ENCODE data around the gene LYSMD3.
"Not testable (repeated sequence)": the region's sequence is repeated elsewhere in the genome, so short reads cannot be mapped to it uniquely, and the experiment has no call there.

Gene LYSMD3

GRCh38 chr5:90529194-90529938 lies at the start of gene LYSMD3:
TSS of gene LYSMD3 (minus strand) at chr5:90529584. CDS start at chr5:90525289, 4,295 bp downstream.
- peaks cover 9% of the 10 kb centered on the region for H3K4me1 ChIP-seq
- peak within 1 kb of the TSS; percentile 96 for H2AFZ ChIP-seq
- H3K9me3 ChIP-seq (ENCODE audit: control insufficient read depth, low read length), result no peaks in the 10 kb centered on the region
- peak within 1 kb of the TSS; percentile 9 for H3K9ac ChIP-seq
- no peaks in the 10 kb centered on the region for H3K36me3 ChIP-seq (ENCODE audit: control insufficient read depth, insufficient read depth, low read length)
- H3K4me2 ChIP-seq (ENCODE audit: low read length), result peak within 1 kb of the TSS; percentile 96
- no peaks in the 10 kb centered on the region for H3K27me3 ChIP-seq (ENCODE audit: control insufficient read depth, insufficient read depth, low read length)
- no peak for TF ChIP-seq CTCF (IDR thresholded peaks at IDR 0.05)
- H3K4me3 ChIP-seq (ENCODE audit: low read depth, low read length), result peak within 1 kb of the TSS; percentile 99
- peaks cover 7% of the 10 kb centered on the region for H3K79me2 ChIP-seq
- H3K27ac ChIP-seq, result peak within 1 kb of the TSS; percentile 90

GRCh38 chr5:90576566-90576965 lies 47.2 kb upstream of the LYSMD3 start:
- H3K4me3 ChIP-seq (ENCODE audit: low read depth, low read length); H3K4me2 ChIP-seq (ENCODE audit: low read length); H3K4me1 ChIP-seq; H3K9me3 ChIP-seq (ENCODE audit: control insufficient read depth, low read length); H3K79me2 ChIP-seq; H3K9ac ChIP-seq; H2AFZ ChIP-seq; H3K27ac ChIP-seq; H3K36me3 ChIP-seq (ENCODE audit: control insufficient read depth, insufficient read depth, low read length); H3K27me3 ChIP-seq (ENCODE audit: control insufficient read depth, insufficient read depth, low read length): not testable (repeated sequence)

GRCh38 chr5:90575712-90576111 lies 46.3 kb upstream of the LYSMD3 start:
- no peak overlapping the region for H3K27ac ChIP-seq
- no peak overlapping the region for H3K4me2 ChIP-seq (ENCODE audit: low read length)
- H3K36me3 ChIP-seq (ENCODE audit: control insufficient read depth, insufficient read depth, low read length), result no peaks in the 10 kb centered on the region
- H3K4me1 ChIP-seq, result no peaks in the 10 kb centered on the region
- no peak for TF ChIP-seq CTCF (IDR thresholded peaks at IDR 0.05)
- H3K79me2 ChIP-seq, result no peaks in the 10 kb centered on the region
- H3K4me3 ChIP-seq (ENCODE audit: low read depth, low read length), result no peak overlapping the region
- no peak overlapping the region for H2AFZ ChIP-seq
- no peaks in the 10 kb centered on the region for H3K9me3 ChIP-seq (ENCODE audit: control insufficient read depth, low read length)
- no peak overlapping the region for H3K9ac ChIP-seq
- no peaks in the 10 kb centered on the region for H3K27me3 ChIP-seq (ENCODE audit: control insufficient read depth, insufficient read depth, low read length)

GRCh38 chr5:90571147-90571773 lies 41.9 kb upstream of the LYSMD3 start:
- Histone ChIP-seq H3K79me2 (no peaks in the 10 kb centered on the region), H3K4me3 (ENCODE audit: low read depth, low read length) (no peak overlapping the region), H3K36me3 (ENCODE audit: control insufficient read depth, insufficient read depth, low read length) (no peaks in the 10 kb centered on the region), H3K27ac (no peak overlapping the region), H3K4me2 (ENCODE audit: low read length) (no peak overlapping the region), H3K9me3 (ENCODE audit: control insufficient read depth, low read length) (no peaks in the 10 kb centered on the region), H2AFZ (no peak overlapping the region), H3K4me1 (no peaks in the 10 kb centered on the region), H3K9ac (no peak overlapping the region), H3K27me3 (ENCODE audit: control insufficient read depth, insufficient read depth, low read length) (no peaks in the 10 kb centered on the region)
- no peak for TF ChIP-seq CTCF (IDR thresholded peaks at IDR 0.05)

GRCh38 chr5:90570034-90570433 lies 40.6 kb upstream of the LYSMD3 start:
- no peaks in the 10 kb centered on the region for H3K9me3 ChIP-seq (ENCODE audit: control insufficient read depth, low read length)

More at GRCh38 chr5:90570034-90570433, 40.6 kb upstream of the LYSMD3 start:
- Histone ChIP-seq H3K27ac (no peak overlapping the region), H3K27me3 (ENCODE audit: control insufficient read depth, insufficient read depth, low read length) (no peaks in the 10 kb centered on the region), H2AFZ (no peak overlapping the region), H3K4me3 (ENCODE audit: low read depth, low read length) (no peak overlapping the region), H3K9ac (no peak overlapping the region), H3K79me2 (no peaks in the 10 kb centered on the region), H3K36me3 (ENCODE audit: control insufficient read depth, insufficient read depth, low read length) (no peaks in the 10 kb centered on the region), H3K4me1 (no peaks in the 10 kb centered on the region), H3K4me2 (ENCODE audit: low read length) (no peak overlapping the region)
- no peak for TF ChIP-seq CTCF (IDR thresholded peaks at IDR 0.05)
